ENCODE measurements around the gene COA7. TPM values are rescaled to one million over a fixed set of nuclear protein-coding genes. Genes with fewer than 3 reads are reported as not detected.

Gene COA7
- total RNA-seq, 2 experiments from 2014 or later = 16.3 to 17.6 TPM

GRCh38 chr1:52651904-52652303, 46.2 kb downstream of the COA7 start:
- intact Hi-C loops (cut with micrococcal nuclease) = loop anchor here (10.0 kb wide), 1 partner anchor 247 kb away; the partner anchor contains the start of genes ORC1 and PRPF38A
- H3K9me3 Mint-ChIP-seq = no peaks in the 10 kb centered on the region
- no peak for DNase-seq
- no peak for ATAC-seq
- H3K4me3 Mint-ChIP-seq = no peak overlapping the region
- ChIA-PET POLR2A (interaction anchor here (1.0 to 1.2 kb wide), 3 partner anchors 10 to 42 kb away, joined by 3 read pairs; no protein-coding TSS in a partner anchor), CTCF (interaction anchor here (1.0 kb wide), 1 partner anchor 8 kb away, joined by 3 read pairs; no protein-coding TSS in a partner anchor)
- peaks cover 16% of the 10 kb centered on the region for H3K36me3 Mint-ChIP-seq (ENCODE audit: low read depth)
- peak overlapping the region; percentile 31 for H3K27ac Mint-ChIP-seq
- no peaks in the 10 kb centered on the region for H3K27me3 Mint-ChIP-seq
- peaks cover 11% of the 10 kb centered on the region for H3K4me1 Mint-ChIP-seq (ENCODE audit: low read depth)
- no peak for TF ChIP-seq CTCF (IDR thresholded peaks at IDR 0.05)

- Mint-ChIP-seq H3K9me3 (no peaks in the 10 kb centered on the region), H3K36me3 (ENCODE audit: low read depth) (peaks cover 11% of the 10 kb centered on the region), H3K27ac (no peak overlapping the region), H3K4me3 (no peak overlapping the region), H3K4me1 (ENCODE audit: low read depth) (peaks cover 14% of the 10 kb centered on the region), H3K27me3 (no peaks in the 10 kb centered on the region)
- TF ChIP-seq CTCF (IDR thresholded peaks at IDR 0.05) = no peak
- CTCF ChIA-PET = no interaction called here
- intact Hi-C loops (cut with micrococcal nuclease) = no loop called here
- DNase-seq (no peak), ATAC-seq (no peak)
- POLR2A ChIA-PET = interaction anchor here (2.0 kb wide), 1 partner anchor 12 kb away, joined by 7 read pairs; the partner anchor contains the start of gene SHISAL2A
Measured at GRCh38 chr1:52645261-52645660, 52.9 kb downstream of the COA7 start.

- ChIA-PET CTCF (interaction anchor here (1.2 to 2.0 kb wide), 3 partner anchors 17 to 45 kb away, joined by 3 to 7 read pairs (median 4); no protein-coding TSS in a partner anchor), POLR2A (interaction anchor here (0.6 to 2.7 kb wide), 4 partner anchors 9 to 111 kb away, joined by 3 to 17 read pairs (median 4); partner anchors contain the start of gene SHISAL2A)
- no peaks in the 10 kb centered on the region for H3K9me3 Mint-ChIP-seq
- H3K27ac Mint-ChIP-seq = peak overlapping the region; percentile 68
- H3K4me1 Mint-ChIP-seq (ENCODE audit: low read depth) = peaks cover 43% of the 10 kb centered on the region
- DNase-seq (peak; percentile 21), ATAC-seq (no peak)
- intact Hi-C loops (cut with micrococcal nuclease) = no loop called here
- no peak for TF ChIP-seq CTCF (IDR thresholded peaks at IDR 0.05)
- no peak overlapping the region for H3K4me3 Mint-ChIP-seq
- H3K36me3 Mint-ChIP-seq (ENCODE audit: low read depth) = peaks cover 22% of the 10 kb centered on the region
- no peaks in the 10 kb centered on the region for H3K27me3 Mint-ChIP-seq
Measured at GRCh38 chr1:52641307-52641706, 56.8 kb downstream of the COA7 start.

- no peaks in the 10 kb centered on the region for H3K27me3 Mint-ChIP-seq
- TF ChIP-seq CTCF (IDR thresholded peaks at IDR 0.05) = no peak
- H3K4me3 Mint-ChIP-seq = no peak overlapping the region
- peaks cover 47% of the 10 kb centered on the region for H3K4me1 Mint-ChIP-seq (ENCODE audit: low read depth)
- no peak for DNase-seq
- POLR2A ChIA-PET = interaction anchor here (0.9 to 2.7 kb wide), 5 partner anchors 8 to 33 kb away, joined by 3 to 17 read pairs (median 4); partner anchors contain the start of gene SHISAL2A
- no peak for ATAC-seq
- no peaks in the 10 kb centered on the region for H3K9me3 Mint-ChIP-seq
- peaks cover 22% of the 10 kb centered on the region for H3K36me3 Mint-ChIP-seq (ENCODE audit: low read depth)
- peak overlapping the region; percentile 68 for H3K27ac Mint-ChIP-seq
- intact Hi-C loops (cut with micrococcal nuclease) = no loop called here
- CTCF ChIA-PET = interaction anchor here (1.2 to 2.0 kb wide), 2 partner anchors 18 to 27 kb away, joined by 3 to 7 read pairs; no protein-coding TSS in a partner anchor
Measured at GRCh38 chr1:52640697-52641096, 57.5 kb downstream of the COA7 start.

- no peaks in the 10 kb centered on the region for H3K9me3 Mint-ChIP-seq
- peak overlapping the region; percentile 98 for H3K27ac Mint-ChIP-seq
- H3K27me3 Mint-ChIP-seq = no peaks in the 10 kb centered on the region
- ChIA-PET POLR2A (interaction anchor here (0.8 to 1.8 kb wide), 9 partner anchors 12 to 206 kb away, joined by 3 to 9 read pairs (median 4); partner anchors contain the start of gene TUT4), CTCF (interaction anchor here (1.9 kb wide), 1 partner anchor 10 kb away, joined by 5 read pairs; no protein-coding TSS in a partner anchor)
- DNase-seq (no peak), ATAC-seq (no peak)
- H3K4me3 Mint-ChIP-seq = peak overlapping the region; percentile 64
- no peak for TF ChIP-seq CTCF (IDR thresholded peaks at IDR 0.05)
- peaks cover 19% of the 10 kb centered on the region for H3K36me3 Mint-ChIP-seq (ENCODE audit: low read depth)
- H3K4me1 Mint-ChIP-seq (ENCODE audit: low read depth) = peaks cover 70% of the 10 kb centered on the region
- intact Hi-C loops (cut with micrococcal nuclease) = loop anchor here (5.0 kb wide), 1 partner anchor 86 kb away; the partner anchor contains the start of gene TUT4
Measured at GRCh38 chr1:52637946-52638345, 60.2 kb downstream of the COA7 start.

Measured in activated CD8-positive, alpha-beta T cell treated with anti-CD3 and anti-CD28 coated beads for 36 hours (primary cell).